GM23338 (cell line): Measurements from ENCODE around the gene CDC23. TPM values are rescaled to one million over a fixed set of nuclear protein-coding genes. Genes with fewer than 3 reads are reported as not detected.

Source experiments
- ATAC-seq: fragments of 200-7000 bp; cut with Tn5 transposase; 3 replicates; pipeline ENCODE4 v1.9.1; 2020
- DNase-seq: peaks from one replicate; pipeline ENCODE4 v3.0.0-alpha.2; 2015; ENCODE audit warnings: low spot score
- H2AFZ ChIP-seq: fragments of 200-600 bp; sonication (generic); 2 replicates; pipeline ENCODE4 v1.8.0; 2016; ENCODE audit warnings: antibody characterized with exemption, mild to moderate bottlenecking, moderate library complexity
- H3F3A ChIP-seq: fragments of 200-600 bp; sonication (generic); replicated peaks from 2 replicates; pipeline ENCODE4 v1.8.0; 2017; ENCODE audit warnings: antibody characterized with exemption, mixed run types, low read depth
- H3K27ac ChIP-seq: fragments of 200-600 bp; sonication (generic); 2 replicates; pipeline ENCODE4 v1.6.1; 2016; ENCODE audit warnings: low read depth
- H3K27me3 ChIP-seq: fragments of 200-600 bp; sonication (generic); 2 replicates; pipeline ENCODE4 v1.8.0; 2016; ENCODE audit warnings: mild to moderate bottlenecking, mixed run types, moderate library complexity; ENCODE audit not compliant: insufficient read depth
- H3K36me3 ChIP-seq: fragments of 200-600 bp; sonication (generic); 2 replicates; pipeline ENCODE4 v1.8.0; 2016; ENCODE audit warnings: mild to moderate bottlenecking; ENCODE audit not compliant: insufficient read depth
- H3K4me1 ChIP-seq: fragments of 200-600 bp; sonication (generic); 2 replicates; pipeline ENCODE4 v1.8.0; 2016; ENCODE audit warnings: mild to moderate bottlenecking, moderate library complexity; ENCODE audit not compliant: insufficient read depth
- H3K4me2 ChIP-seq: fragments of 200-600 bp; sonication (generic); 2 replicates; pipeline ENCODE4 v1.7.1; 2017; ENCODE audit warnings: mixed run types
- H3K4me3 ChIP-seq: fragments of 200-600 bp; sonication (generic); 2 replicates; pipeline ENCODE4 v1.6.1; 2016; ENCODE audit warnings: mixed run types
- H3K79me2 ChIP-seq: fragments of 200-600 bp; sonication (generic); replicated peaks from 2 replicates; pipeline ENCODE4 v1.8.0; 2017; ENCODE audit warnings: mild to moderate bottlenecking; ENCODE audit not compliant: insufficient read depth
- H3K9me2 ChIP-seq: fragments of 200-600 bp; sonication (generic); 2 replicates; pipeline ENCODE4 v1.8.0; 2017; ENCODE audit not compliant: insufficient read depth
- H4K20me1 ChIP-seq: fragments of 200-600 bp; sonication (generic); replicated peaks from 2 replicates; pipeline ENCODE4 v1.8.0; 2017; ENCODE audit warnings: mild to moderate bottlenecking; ENCODE audit not compliant: insufficient read depth
- H3K27ac Mint-ChIP-seq: 2 replicates; pipeline ENCODE4 v1.8.0; 2020; ENCODE audit warnings: inconsistent platforms, mild to moderate bottlenecking, moderate library complexity, mixed read lengths
- H3K27me3 Mint-ChIP-seq: 3 replicates; pipeline ENCODE4 v1.8.0; 2022; ENCODE audit warnings: low read depth, mild to moderate bottlenecking, moderate library complexity, mixed read lengths, inconsistent platforms; ENCODE audit not compliant: insufficient read depth, poor library complexity
- H3K36me3 Mint-ChIP-seq: 3 replicates; pipeline ENCODE4 v1.8.0; 2021; ENCODE audit warnings: low read depth, mild to moderate bottlenecking, inconsistent platforms, moderate library complexity, mixed read lengths
- H3K4me1 Mint-ChIP-seq: 3 replicates; pipeline ENCODE4 v1.8.0; 2020; ENCODE audit warnings: mild to moderate bottlenecking, inconsistent platforms, mixed read lengths
- H3K4me3 Mint-ChIP-seq: 3 replicates; pipeline ENCODE4 v1.8.0; 2021; ENCODE audit warnings: moderate library complexity, mild to moderate bottlenecking, inconsistent platforms, mixed read lengths
- H3K9me3 Mint-ChIP-seq: 3 replicates; pipeline ENCODE4 v1.8.0; 2020; ENCODE audit warnings: moderate library complexity, mild to moderate bottlenecking, inconsistent platforms, mixed read lengths
- CREB1 ChIP-seq: fragments of 250-450 bp; sonication (Bioruptor Pico); IDR thresholded peaks from 2 replicates; pipeline ENCODE4 v1.5.0; 2020; ENCODE audit warnings: low read depth, mild to moderate bottlenecking, moderate library complexity
- CTCF ChIP-seq, 2 experiments: fragments of 200-600 bp in 1 of 2; sonication (generic) in 1 of 2; conservative IDR thresholded peaks; 2 replicates each; pipeline versions ENCODE4 v1.5.1 to v1.6.1; 2016 to 2017; ENCODE audit warnings: antibody characterized with exemption in 2 of 2, low read depth in 2 of 2, mild to moderate bottlenecking in 2 of 2, moderate library complexity in 1 of 2
- EZH2 ChIP-seq: fragments of 200-600 bp; sonication (generic); IDR thresholded peaks from one replicate; pipeline ENCODE4 v1.8.0; 2017; ENCODE audit warnings: antibody characterized with exemption, mild to moderate bottlenecking, low read depth; ENCODE audit not compliant: unreplicated experiment
- EZH2phosphoT487 ChIP-seq: fragments of 200-600 bp; sonication (generic); IDR thresholded peaks from one replicate; pipeline ENCODE4 v1.8.1; 2018; ENCODE audit warnings: antibody characterized with exemption; ENCODE audit not compliant: unreplicated experiment
- JUNB ChIP-seq: IDR thresholded peaks from one replicate; pipeline ENCODE4 v1.6.1; 2016; ENCODE audit warnings: antibody characterized with exemption; ENCODE audit not compliant: unreplicated experiment
- NANOG ChIP-seq: IDR thresholded peaks from 2 replicates; pipeline ENCODE4 v1.6.1; 2016; ENCODE audit warnings: antibody characterized with exemption, borderline replicate concordance
- ZNF114 ChIP-seq: fragments of 250-450 bp; sonication (Bioruptor Pico); IDR thresholded peaks from 2 replicates; pipeline ENCODE4 v1.5.0; 2020; ENCODE audit warnings: mild to moderate bottlenecking, moderate library complexity
- ZNF331 ChIP-seq: fragments of 250-450 bp; sonication (Bioruptor Pico); IDR thresholded peaks from 2 replicates; pipeline ENCODE4 v1.5.0; 2020; ENCODE audit warnings: low read depth, mild to moderate bottlenecking, moderate library complexity
- ZNF462 ChIP-seq: fragments of 250-450 bp; sonication (Bioruptor Pico); IDR thresholded peaks from 2 replicates; pipeline ENCODE4 v1.5.0; 2020; ENCODE audit warnings: mild to moderate bottlenecking, moderate library complexity
- polyA plus RNA-seq: library from polyadenylated mRNA; unstranded; fragments of >200 nt; fragmentation: Nextera tagmentation; extraction: Ambion mirVana; gene quantifications from 2 replicates; pipeline ENCODE4 v1.2.1, GENCODE V29; 2016
- total RNA-seq: library from RNA; depleted of rRNA; stranded (reverse); fragments of >200 nt; shearing (Covaris generic); gene quantifications from 2 replicates; pipeline ENCODE4 v1.2.3, GENCODE V29; 2014
- TF ChIP-seq, protein P1 (sequence below): IDR thresholded peaks from 2 replicates; pipeline ENCODE4 v1.6.1; 2016; ENCODE audit warnings: antibody characterized with exemption

The CDC23 gene
- total and polyA plus RNA-seq, 2 experiments from 2014 or later: 28.0 to 45.9 TPM

DNA sequence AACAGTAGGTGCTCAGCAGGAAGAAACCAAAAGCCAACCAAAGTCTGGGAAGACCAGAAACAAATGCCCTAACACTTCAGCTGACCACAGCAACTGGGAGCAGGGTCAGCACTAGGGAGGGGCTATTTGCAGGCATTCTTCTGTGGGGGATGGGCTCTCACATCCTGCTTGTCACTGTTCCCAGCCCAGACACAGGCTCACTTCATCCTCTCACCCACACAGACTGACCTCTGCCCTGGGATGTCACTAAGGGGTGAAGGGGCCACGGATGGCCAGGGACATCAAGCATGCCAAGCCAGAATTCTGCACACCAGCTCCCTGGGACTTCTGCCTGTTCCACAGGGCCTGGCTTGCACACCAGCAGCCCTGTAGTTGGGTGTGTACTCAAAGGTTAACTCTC, 32.6 kb upstream of the CDC23 start (continued):
- TF ChIP-seq CTCF (conservative IDR thresholded peaks at IDR 0.05; ENCODE audit: low read depth in 2 of 2): no peak
- TF ChIP-seq ZNF114 (CRISPR knock-in tag): no peak
- no peak for TF ChIP-seq ZNF331 (CRISPR knock-in tag)
- TF ChIP-seq JUNB: no peak

DNA sequence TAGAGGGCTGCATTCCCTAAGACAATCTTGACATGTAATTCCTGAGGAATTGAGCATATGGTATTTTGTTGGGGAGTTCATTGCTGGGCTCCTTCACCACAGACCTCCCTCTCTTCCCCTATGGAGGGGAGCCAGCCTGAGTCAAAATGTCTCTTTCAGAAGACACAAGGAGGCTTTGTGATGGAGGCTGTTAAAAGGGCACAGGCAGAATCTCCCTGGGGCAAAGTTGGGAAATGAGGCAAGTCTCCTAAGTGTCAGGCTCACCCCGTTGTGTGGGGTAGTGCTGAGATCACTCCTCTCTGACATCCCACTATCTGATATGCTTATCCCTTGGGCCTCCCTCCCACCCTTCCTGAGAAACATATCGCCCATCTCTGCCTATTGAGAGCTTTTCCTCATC, 30.7 kb upstream of the CDC23 start:
- ATAC-seq (no peak), DNase-seq (no peak)
- H3K9me2 ChIP-seq: no peaks in the 10 kb centered on the region
- H3K36me3 ChIP-seq: no peaks in the 10 kb centered on the region
- no peak overlapping the region for H3K4me3 ChIP-seq
- no peak overlapping the region for H3K4me2 ChIP-seq
- Mint-ChIP-seq H3K36me3 (no peaks in the 10 kb centered on the region), H3K27me3 (peaks cover 40% of the 10 kb centered on the region), H3K27ac (no peak overlapping the region), H3K9me3 (no peaks in the 10 kb centered on the region), H3K4me3 (no peak overlapping the region), H3K4me1 (peaks cover 23% of the 10 kb centered on the region)
- peak overlapping the region; percentile 47; the same call in 1 of the 2 replicates for H2AFZ ChIP-seq
- H3K79me2 ChIP-seq: no peaks in the 10 kb centered on the region
- peaks cover 9% of the 10 kb centered on the region for H3K4me1 ChIP-seq
- H3K27ac ChIP-seq: no peak overlapping the region
- peaks cover 51% of the 10 kb centered on the region for H3K27me3 ChIP-seq
- H3F3A ChIP-seq: peaks cover 9% of the 10 kb centered on the region; the same call in 1 of the 2 replicates
- H4K20me1 ChIP-seq: no peaks in the 10 kb centered on the region; the same call in 1 of the 2 replicates
- no peak for TF ChIP-seq ZNF331 (CRISPR knock-in tag)
- TF ChIP-seq, protein P1, sequence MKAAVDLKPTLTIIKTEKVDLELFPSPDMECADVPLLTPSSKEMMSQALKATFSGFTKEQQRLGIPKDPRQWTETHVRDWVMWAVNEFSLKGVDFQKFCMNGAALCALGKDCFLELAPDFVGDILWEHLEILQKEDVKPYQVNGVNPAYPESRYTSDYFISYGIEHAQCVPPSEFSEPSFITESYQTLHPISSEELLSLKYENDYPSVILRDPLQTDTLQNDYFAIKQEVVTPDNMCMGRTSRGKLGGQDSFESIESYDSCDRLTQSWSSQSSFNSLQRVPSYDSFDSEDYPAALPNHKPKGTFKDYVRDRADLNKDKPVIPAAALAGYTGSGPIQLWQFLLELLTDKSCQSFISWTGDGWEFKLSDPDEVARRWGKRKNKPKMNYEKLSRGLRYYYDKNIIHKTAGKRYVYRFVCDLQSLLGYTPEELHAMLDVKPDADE: no peak
- no peak for TF ChIP-seq ZNF462 (CRISPR knock-in tag)
- TF ChIP-seq NANOG: no peak
- no peak for TF ChIP-seq EZH2
- TF ChIP-seq ZNF114 (CRISPR knock-in tag): no peak
- no peak for TF ChIP-seq EZH2phosphoT487
- TF ChIP-seq CTCF (conservative IDR thresholded peaks at IDR 0.05; ENCODE audit: low read depth in 2 of 2): no peak
- no peak for TF ChIP-seq CREB1
- TF ChIP-seq JUNB: no peak
